Measurements from ENCODE around the gene S100P.

- TF ChIP-seq EZH2phosphoT487 (IDR thresholded peaks at IDR 0.05; ENCODE audit: insufficient read depth, low read depth) (no peak), EZH2 (IDR thresholded peaks at IDR 0.05; ENCODE audit: insufficient read depth, poor library complexity, severe bottlenecking) (no peak)
Observed at GRCh38 chr4:6658209-6658595, 35.5 kb upstream of the S100P start.

Measured in GM23248 (cell line).